CD14-positive monocyte (primary cell): Measurements from ENCODE around the gene EPHA3. TPM values are rescaled to one million over a fixed set of nuclear protein-coding genes. Genes with fewer than 3 reads are reported as not detected.

ENCODE experiments used
- DNase-seq, 3 donors: peaks; one replicate each; pipeline ENCODE4 v3.0.0-alpha.2; 2011 to 2022
- H2AFZ ChIP-seq: 2 replicates; pipeline ENCODE4 v1.6.0; 2012; ENCODE audit warnings: mild to moderate bottlenecking, low read depth, low read length, inconsistent platforms; ENCODE audit not compliant: insufficient read depth, poor library complexity, severe bottlenecking
- H3K27ac ChIP-seq, 2 donors: 1 replicate in 1 of 2; 2 replicates in 1 of 2; pipeline ENCODE4 v1.5.1; 2012 to 2013; ENCODE audit warnings: low read length in 2 of 2, control low read depth in 1 of 2, inconsistent platforms in 1 of 2, low read depth in 1 of 2, mild to moderate bottlenecking in 1 of 2
- H3K27me3 ChIP-seq, 2 donors: one replicate each; pipeline versions ENCODE4 v1.6.0 to v1.6.1; 2011 to 2013; ENCODE audit warnings: low read length in 2 of 2; ENCODE audit not compliant: control insufficient read depth in 2 of 2, insufficient read depth in 2 of 2
- H3K36me3 ChIP-seq, 2 donors: replicated peaks in 1 of 2; 1 replicate in 1 of 2; 2 replicates in 1 of 2; pipeline versions ENCODE4 v1.5.1 to v1.6.1; 2012 to 2013; ENCODE audit warnings: low read length in 2 of 2, control low read depth in 1 of 2, inconsistent platforms in 1 of 2, mild to moderate bottlenecking in 1 of 2; ENCODE audit not compliant: insufficient read depth in 2 of 2, control insufficient read depth in 1 of 2
- H3K4me1 ChIP-seq, 2 donors: 1 replicate in 1 of 2; 2 replicates in 1 of 2; pipeline versions ENCODE4 v1.5.1 to v1.6.1; 2012 to 2013; ENCODE audit warnings: low read length in 2 of 2, control low read depth in 1 of 2, inconsistent platforms in 1 of 2, mild to moderate bottlenecking in 1 of 2, moderate library complexity in 1 of 2; ENCODE audit not compliant: insufficient read depth in 2 of 2, control insufficient read depth in 1 of 2
- H3K4me2 ChIP-seq: replicated peaks from 2 replicates; pipeline ENCODE3; 2012; ENCODE audit warnings: low read length, moderate library complexity, mild to moderate bottlenecking; ENCODE audit not compliant: poor library complexity, severe bottlenecking; ENCODE audit errors: extremely low read depth
- H3K4me3 ChIP-seq, 3 experiments: fragments of 200-600 bp in 1 of 3; sonication (generic) in 1 of 3; replicated peaks in 1 of 3; 1 replicate in 2 of 3; 2 replicates in 1 of 3; pipeline ENCODE4 v1.5.1; 2011 to 2013; ENCODE audit warnings: low read length in 3 of 3, mild to moderate bottlenecking in 3 of 3, control low read depth in 2 of 3, low read depth in 2 of 3, inconsistent platforms in 1 of 3, moderate library complexity in 1 of 3
- H3K79me2 ChIP-seq: 2 replicates; pipeline ENCODE4 v1.6.0; 2012; ENCODE audit warnings: mild to moderate bottlenecking, control low read depth, inconsistent platforms, low read length, moderate library complexity; ENCODE audit not compliant: insufficient read depth
- H3K9ac ChIP-seq: 2 replicates; pipeline ENCODE4 v1.6.0; 2017; ENCODE audit warnings: low read length, mild to moderate bottlenecking; ENCODE audit not compliant: insufficient read depth, poor library complexity, severe bottlenecking
- H3K9me3 ChIP-seq, 2 donors: replicated peaks in 1 of 2; 1 replicate in 1 of 2; 2 replicates in 1 of 2; pipeline versions ENCODE4 v1.5.1 to v1.6.1; 2012 to 2013; ENCODE audit warnings: low read length in 2 of 2, control low read depth in 1 of 2; ENCODE audit not compliant: control insufficient read depth in 1 of 2, insufficient read depth in 1 of 2
- H4K20me1 ChIP-seq: 2 replicates; pipeline ENCODE4 v1.6.0; 2012; ENCODE audit warnings: mild to moderate bottlenecking, low read length, control low read depth, moderate library complexity; ENCODE audit not compliant: insufficient read depth
- H3K27ac Mint-ChIP-seq, 7 donors: one replicate each; pipeline ENCODE4 v1.8.0; 2020; ENCODE audit warnings: mild to moderate bottlenecking in 7 of 7, mixed read lengths in 7 of 7, moderate library complexity in 6 of 7, inconsistent platforms in 2 of 7
- H3K27me3 Mint-ChIP-seq, 3 donors: one replicate each; pipeline ENCODE4 v1.8.0; 2021 to 2022; ENCODE audit warnings: low read depth in 3 of 3, mild to moderate bottlenecking in 3 of 3, mixed read lengths in 3 of 3, moderate library complexity in 3 of 3, inconsistent platforms in 1 of 3
- H3K36me3 Mint-ChIP-seq, 2 donors: one replicate each; pipeline ENCODE4 v1.8.0; 2020; ENCODE audit warnings: mixed read lengths in 2 of 2, inconsistent platforms in 1 of 2, mild to moderate bottlenecking in 1 of 2
- H3K4me1 Mint-ChIP-seq: one replicate; pipeline ENCODE4 v1.8.0; 2020; ENCODE audit warnings: mild to moderate bottlenecking, mixed read lengths
- H3K4me3 Mint-ChIP-seq, 2 donors: one replicate each; pipeline ENCODE4 v1.8.0; 2020; ENCODE audit warnings: mild to moderate bottlenecking in 2 of 2, mixed read lengths in 2 of 2, moderate library complexity in 1 of 2
- H3K9me3 Mint-ChIP-seq, 7 donors: one replicate each; pipeline ENCODE4 v1.8.0; 2020 to 2022; ENCODE audit warnings: mixed read lengths in 7 of 7, mild to moderate bottlenecking in 6 of 7, moderate library complexity in 6 of 7, inconsistent platforms in 2 of 7
- WGBS: methylation state at CpG from one replicate; pipeline ENCODE4 v1.1.5; 2013; ENCODE audit warnings: missing lambda C conversion rate; ENCODE audit not compliant: insufficient coverage; 5-methylcytosine and 5-hydroxymethylcytosine counted together
- intact Hi-C, 2 donors: fragments of 100-400 bp; cut with micrococcal nuclease; formaldehyde crosslinking; loops; one replicate each; pipeline versions ENCODE4 v1.15.0 to v1.15.1; 2023
- polyA plus RNA-seq, 3 donors: library from polyadenylated mRNA; depleted of rRNA in 1 of 3; unstranded in 2 of 3; stranded (reverse) in 1 of 3; fragments of 300-500 nt in 2 of 3; fragments of >200 nt in 1 of 3; fragmentation: Illumina TruSeq in 2 of 3; gene quantifications; 1 replicate in 2 of 3; 2 replicates in 1 of 3; pipeline ENCODE4 v1.2.3, GENCODE V29; 2012 to 2021
- TF ChIP-seq, protein P1 (sequence below): fragments of 200-600 bp; IDR thresholded peaks from one replicate; pipeline ENCODE4 v1.8.0; 2022; ENCODE audit warnings: antibody characterized with exemption, mild to moderate bottlenecking

Gene EPHA3
- polyA plus RNA-seq, 3 donors = not detected

DNA sequence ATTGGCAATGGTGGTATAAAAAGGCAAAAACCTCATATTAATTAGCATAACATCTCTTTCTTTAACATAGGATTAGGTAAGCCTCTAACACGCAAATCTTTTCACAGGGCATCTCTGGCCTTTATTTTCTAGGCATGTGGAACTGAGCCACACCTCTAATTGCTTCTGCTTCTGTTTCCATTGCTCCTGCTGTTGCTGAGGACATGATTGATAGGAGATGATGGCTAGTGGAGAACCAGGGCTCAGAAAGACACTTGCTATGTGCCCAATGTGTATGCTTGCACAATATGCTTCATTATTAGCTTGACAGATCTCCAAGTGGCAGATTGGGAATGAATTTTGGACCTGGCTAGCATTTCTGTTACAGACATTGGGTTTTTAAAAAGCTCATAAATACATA lies 114.5 kb downstream of the EPHA3 start:
- intact Hi-C loops = no loop called here
- no peaks in the 10 kb centered on the region for H3K4me1 Mint-ChIP-seq
- Histone ChIP-seq H3K27me3 (no peaks in the 10 kb centered on the region), H3K4me2 (no peak overlapping the region), H2AFZ (no peak overlapping the region), H3K36me3 (no peaks in the 10 kb centered on the region), H4K20me1 (no peaks in the 10 kb centered on the region), H3K27ac (no peak overlapping the region), H3K79me2 (no peaks in the 10 kb centered on the region), H3K9ac (no peak overlapping the region), H3K9me3 (no peaks in the 10 kb centered on the region), H3K4me1 (no peaks in the 10 kb centered on the region), H3K4me3 (no peak overlapping the region)
- DNase-seq = no peak
- H3K27ac Mint-ChIP-seq = no peak overlapping the region
- peaks cover 1 to 6% (median 4%) of the 10 kb centered on the region in 7 donors for H3K9me3 Mint-ChIP-seq
- TF ChIP-seq, protein P1, sequence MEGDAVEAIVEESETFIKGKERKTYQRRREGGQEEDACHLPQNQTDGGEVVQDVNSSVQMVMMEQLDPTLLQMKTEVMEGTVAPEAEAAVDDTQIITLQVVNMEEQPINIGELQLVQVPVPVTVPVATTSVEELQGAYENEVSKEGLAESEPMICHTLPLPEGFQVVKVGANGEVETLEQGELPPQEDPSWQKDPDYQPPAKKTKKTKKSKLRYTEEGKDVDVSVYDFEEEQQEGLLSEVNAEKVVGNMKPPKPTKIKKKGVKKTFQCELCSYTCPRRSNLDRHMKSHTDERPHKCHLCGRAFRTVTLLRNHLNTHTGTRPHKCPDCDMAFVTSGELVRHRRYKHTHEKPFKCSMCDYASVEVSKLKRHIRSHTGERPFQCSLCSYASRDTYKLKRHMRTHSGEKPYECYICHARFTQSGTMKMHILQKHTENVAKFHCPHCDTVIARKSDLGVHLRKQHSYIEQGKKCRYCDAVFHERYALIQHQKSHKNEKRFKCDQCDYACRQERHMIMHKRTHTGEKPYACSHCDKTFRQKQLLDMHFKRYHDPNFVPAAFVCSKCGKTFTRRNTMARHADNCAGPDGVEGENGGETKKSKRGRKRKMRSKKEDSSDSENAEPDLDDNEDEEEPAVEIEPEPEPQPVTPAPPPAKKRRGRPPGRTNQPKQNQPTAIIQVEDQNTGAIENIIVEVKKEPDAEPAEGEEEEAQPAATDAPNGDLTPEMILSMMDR = no peak
- no peaks in the 10 kb centered on the region for H3K27me3 Mint-ChIP-seq
- WGBS = no CpG with 5 or more reads among the region's 1 CpG
- H3K4me3 Mint-ChIP-seq = no peak overlapping the region
- no peaks in the 10 kb centered on the region for H3K36me3 Mint-ChIP-seq

- H3K9me3 ChIP-seq = no peaks in the 10 kb centered on the region
- H3K4me3 ChIP-seq = no peak overlapping the region
- no peaks in the 10 kb centered on the region for H3K4me1 ChIP-seq
- H3K27me3 Mint-ChIP-seq = no peaks in the 10 kb centered on the region
- DNase-seq = no peak
- no peaks in the 10 kb centered on the region for H3K4me1 Mint-ChIP-seq
- peaks cover 1 to 6% (median 4%) of the 10 kb centered on the region in 7 donors for H3K9me3 Mint-ChIP-seq
- H3K9ac ChIP-seq = no peak overlapping the region
- H3K27ac ChIP-seq = no peak overlapping the region
- no peaks in the 10 kb centered on the region for H4K20me1 ChIP-seq
- no peak overlapping the region for H3K4me2 ChIP-seq
- TF ChIP-seq, protein P1 = no peak
- WGBS = 96% methylated on average over 2 of the region's 6 CpGs
- intact Hi-C loops = no loop called here
- no peak overlapping the region for H3K27ac Mint-ChIP-seq
- no peaks in the 10 kb centered on the region for H3K27me3 ChIP-seq
- H3K36me3 ChIP-seq = no peaks in the 10 kb centered on the region
- no peaks in the 10 kb centered on the region for H3K79me2 ChIP-seq
- no peak overlapping the region for H3K4me3 Mint-ChIP-seq
- H2AFZ ChIP-seq = no peak overlapping the region
- no peaks in the 10 kb centered on the region for H3K36me3 Mint-ChIP-seq
These were observed 115.8 kb downstream of the EPHA3 start for GRCh38 chr3:89223188-89223587.
